Stimulated activated naive CD8-positive, alpha-beta T cell treated with anti-CD3 and anti-CD28 coated beads, Interleukin-15, Interleukin-2, amounts not matched to agents 100 ng/mL and 50 ng/mL, for 24 hours (primary cell): ENCODE results near the gene RRAS.
"Not testable (repeated sequence)": the region's sequence is repeated elsewhere in the genome, so short reads cannot be mapped to it uniquely, and the experiment has no call there.

Source experiments
- H3K27ac Mint-ChIP-seq: one replicate; pipeline ENCODE4 v1.8.0; 2021; ENCODE audit warnings: mild to moderate bottlenecking, mixed read lengths
- H3K27me3 Mint-ChIP-seq: one replicate; pipeline ENCODE4 v1.8.0; 2021; ENCODE audit warnings: mixed read lengths
- H3K36me3 Mint-ChIP-seq: one replicate; pipeline ENCODE4 v1.8.0; 2021; ENCODE audit warnings: low read depth, mixed read lengths
- H3K4me1 Mint-ChIP-seq: one replicate; pipeline ENCODE4 v1.8.0; 2021; ENCODE audit warnings: low read depth, mixed read lengths
- H3K4me3 Mint-ChIP-seq: one replicate; pipeline ENCODE4 v1.8.0; 2021; ENCODE audit warnings: mild to moderate bottlenecking, mixed read lengths
- H3K9me3 Mint-ChIP-seq: one replicate; pipeline ENCODE4 v1.8.0; 2021; ENCODE audit warnings: mixed read lengths

RRAS gene

DNA sequence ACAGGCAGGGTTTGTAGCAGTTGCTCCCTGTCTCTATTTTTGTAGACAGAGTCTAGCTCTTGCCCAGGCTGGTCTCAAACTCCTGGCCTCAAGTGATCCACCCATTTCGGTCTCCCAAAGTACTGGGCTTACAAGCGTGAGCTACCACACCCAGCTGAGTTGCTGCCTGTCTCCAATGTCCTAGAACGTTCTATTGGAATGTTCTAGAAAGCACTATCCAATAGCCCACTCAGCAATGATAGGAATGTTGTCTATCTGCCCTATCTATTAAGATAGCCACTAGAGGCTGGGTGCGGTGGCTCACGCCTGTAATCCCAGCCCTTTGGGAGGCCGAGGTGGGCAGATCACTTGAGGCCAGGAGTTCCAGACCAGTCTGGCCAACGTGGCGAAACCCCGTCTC, 6.7 kb downstream of the RRAS start:
- H3K9me3 Mint-ChIP-seq, H3K27me3 Mint-ChIP-seq, H3K27ac Mint-ChIP-seq, H3K4me3 Mint-ChIP-seq, H3K36me3 Mint-ChIP-seq, H3K4me1 Mint-ChIP-seq: not testable (repeated sequence)

DNA sequence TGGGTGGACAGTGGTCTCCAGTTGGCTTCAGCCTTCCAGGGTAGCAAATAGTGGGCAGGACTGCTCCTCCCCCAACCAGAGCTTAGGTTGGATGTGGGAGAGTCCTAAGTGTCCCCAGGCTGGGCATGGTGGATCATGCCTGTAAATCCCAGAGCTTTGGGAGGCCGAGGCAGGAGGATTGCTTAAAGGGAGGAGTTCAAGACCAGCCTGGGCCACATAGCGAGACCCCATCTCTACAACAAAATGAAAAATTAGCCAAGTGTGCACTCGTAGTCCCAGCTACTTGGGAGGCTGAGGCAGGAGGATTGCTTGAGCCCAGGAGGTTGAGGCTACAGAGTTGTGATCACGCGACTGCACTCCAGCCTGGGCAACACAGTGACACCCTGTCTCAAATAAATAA, 7.4 kb downstream of the RRAS start:
- Mint-ChIP-seq H3K27me3 (no peaks in the 10 kb centered on the region), H3K4me3 (no peak overlapping the region), H3K27ac (no peak overlapping the region), H3K36me3 (peaks cover 5% of the 10 kb centered on the region), H3K9me3 (no peaks in the 10 kb centered on the region), H3K4me1 (peaks cover under 1% of the 10 kb centered on the region)

DNA sequence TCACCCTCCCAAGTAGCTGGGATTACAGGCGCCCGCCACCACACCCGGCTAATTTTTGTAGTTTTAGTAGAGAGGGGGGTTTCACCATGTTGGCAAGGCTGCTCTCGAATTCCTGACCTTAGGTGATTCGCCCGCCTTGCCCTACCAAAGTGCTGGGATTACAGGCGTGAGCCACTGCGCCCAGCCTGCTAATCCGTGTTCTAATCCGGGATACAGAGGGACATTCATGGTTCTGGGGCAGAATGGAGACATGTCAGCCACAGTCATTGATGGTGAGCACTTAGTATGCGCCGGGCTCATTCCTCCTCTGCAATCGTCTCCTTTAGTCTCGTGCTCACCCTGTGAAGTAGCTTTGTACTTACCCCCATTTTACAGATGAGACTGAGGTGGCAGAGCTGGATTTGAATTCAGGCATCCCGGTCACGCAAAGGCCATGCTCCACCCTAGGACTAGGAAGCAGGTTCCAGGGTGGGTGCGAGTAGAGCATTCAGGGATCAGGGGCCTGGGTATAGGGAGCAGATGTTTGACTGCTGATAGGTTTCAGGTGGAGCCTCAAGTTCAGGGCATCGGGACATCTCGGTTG, 8.2 kb downstream of the RRAS start:
- Mint-ChIP-seq H3K36me3 (peaks cover 6% of the 10 kb centered on the region), H3K27ac (no peak overlapping the region), H3K4me3 (no peak overlapping the region), H3K9me3 (no peaks in the 10 kb centered on the region), H3K4me1 (no peaks in the 10 kb centered on the region), H3K27me3 (no peaks in the 10 kb centered on the region)

DNA sequence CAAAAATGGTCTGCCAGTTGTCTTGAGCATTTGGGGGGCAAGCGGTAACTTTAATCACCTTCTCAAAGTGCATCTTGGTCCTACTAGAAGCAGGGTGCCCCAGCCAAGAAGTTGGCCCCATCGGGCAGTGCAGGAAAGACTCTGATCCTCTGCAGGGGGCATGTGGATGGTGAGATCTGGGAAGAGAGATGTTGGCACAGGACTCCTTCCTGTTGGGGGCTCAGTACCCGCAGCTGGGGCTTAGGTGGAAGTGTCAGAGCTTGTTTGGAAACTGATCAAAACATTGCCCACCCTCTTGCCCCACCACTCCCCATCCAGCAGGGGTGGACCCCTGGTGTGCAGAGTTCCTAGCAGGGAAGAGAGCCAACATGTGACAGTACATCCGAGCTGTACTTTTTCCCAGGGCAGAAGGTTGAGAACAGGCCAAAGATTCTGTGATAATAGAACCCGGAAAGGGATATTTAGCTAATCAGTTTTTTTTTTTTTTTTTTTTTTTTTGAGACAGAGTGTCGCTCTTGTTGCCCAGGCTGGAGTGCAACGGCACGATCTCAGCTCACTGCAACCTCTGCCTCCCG, 8.8 kb downstream of the RRAS start:
- Mint-ChIP-seq H3K27ac (peak overlapping the region; percentile 0), H3K27me3 (no peaks in the 10 kb centered on the region), H3K4me3 (no peak overlapping the region), H3K9me3 (no peaks in the 10 kb centered on the region), H3K4me1 (no peaks in the 10 kb centered on the region), H3K36me3 (peaks cover 6% of the 10 kb centered on the region)

DNA sequence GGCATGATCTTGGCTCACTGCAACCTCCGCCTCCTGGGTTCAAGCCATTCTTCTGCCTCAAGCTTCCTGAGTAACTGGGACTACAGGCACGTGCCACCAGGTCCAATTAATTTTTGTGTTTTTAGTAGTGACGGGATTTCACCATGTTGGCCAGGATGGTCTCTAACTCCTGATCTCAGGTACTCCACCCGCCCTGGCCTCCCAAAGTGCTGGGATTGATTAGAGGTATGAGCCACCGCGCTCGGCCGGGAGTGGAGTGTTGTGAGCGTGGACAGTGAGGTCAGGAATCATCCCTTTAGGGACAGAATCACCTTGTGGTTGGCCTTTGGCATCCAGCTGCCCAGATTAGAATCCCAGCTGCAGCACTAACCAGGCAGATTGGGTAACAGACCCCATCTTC, 10.3 kb downstream of the RRAS start:
- Mint-ChIP-seq H3K36me3 (peaks cover 6% of the 10 kb centered on the region), H3K27ac (peak overlapping the region; percentile 50), H3K27me3 (no peaks in the 10 kb centered on the region), H3K9me3 (no peaks in the 10 kb centered on the region), H3K4me3 (no peak overlapping the region), H3K4me1 (no peaks in the 10 kb centered on the region)

DNA sequence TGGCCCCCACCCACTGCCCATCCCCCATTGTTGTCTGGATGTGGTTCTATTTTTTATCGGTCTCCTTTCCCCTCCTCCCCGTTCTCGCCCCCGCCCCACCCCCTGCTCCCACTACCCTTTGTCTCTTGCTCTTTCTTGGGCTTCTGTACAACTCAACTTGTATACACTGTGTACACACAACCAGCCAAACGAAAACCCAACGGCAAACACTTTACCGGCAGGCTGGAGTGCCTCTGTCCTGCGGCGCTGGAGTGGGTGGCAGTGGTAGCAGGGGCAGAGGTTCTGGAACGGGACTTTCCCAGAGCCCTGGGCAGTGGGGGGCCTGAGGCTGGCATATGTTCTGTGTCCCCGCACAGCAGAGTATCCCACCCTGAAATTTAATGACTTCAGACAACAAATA, 13.7 kb downstream of the RRAS start:
- H3K4me3 Mint-ChIP-seq: no peak overlapping the region
- no peaks in the 10 kb centered on the region for H3K9me3 Mint-ChIP-seq
- no peaks in the 10 kb centered on the region for H3K4me1 Mint-ChIP-seq
- no peak overlapping the region for H3K27ac Mint-ChIP-seq
- H3K36me3 Mint-ChIP-seq: peaks cover 6% of the 10 kb centered on the region
- H3K27me3 Mint-ChIP-seq: no peaks in the 10 kb centered on the region

DNA sequence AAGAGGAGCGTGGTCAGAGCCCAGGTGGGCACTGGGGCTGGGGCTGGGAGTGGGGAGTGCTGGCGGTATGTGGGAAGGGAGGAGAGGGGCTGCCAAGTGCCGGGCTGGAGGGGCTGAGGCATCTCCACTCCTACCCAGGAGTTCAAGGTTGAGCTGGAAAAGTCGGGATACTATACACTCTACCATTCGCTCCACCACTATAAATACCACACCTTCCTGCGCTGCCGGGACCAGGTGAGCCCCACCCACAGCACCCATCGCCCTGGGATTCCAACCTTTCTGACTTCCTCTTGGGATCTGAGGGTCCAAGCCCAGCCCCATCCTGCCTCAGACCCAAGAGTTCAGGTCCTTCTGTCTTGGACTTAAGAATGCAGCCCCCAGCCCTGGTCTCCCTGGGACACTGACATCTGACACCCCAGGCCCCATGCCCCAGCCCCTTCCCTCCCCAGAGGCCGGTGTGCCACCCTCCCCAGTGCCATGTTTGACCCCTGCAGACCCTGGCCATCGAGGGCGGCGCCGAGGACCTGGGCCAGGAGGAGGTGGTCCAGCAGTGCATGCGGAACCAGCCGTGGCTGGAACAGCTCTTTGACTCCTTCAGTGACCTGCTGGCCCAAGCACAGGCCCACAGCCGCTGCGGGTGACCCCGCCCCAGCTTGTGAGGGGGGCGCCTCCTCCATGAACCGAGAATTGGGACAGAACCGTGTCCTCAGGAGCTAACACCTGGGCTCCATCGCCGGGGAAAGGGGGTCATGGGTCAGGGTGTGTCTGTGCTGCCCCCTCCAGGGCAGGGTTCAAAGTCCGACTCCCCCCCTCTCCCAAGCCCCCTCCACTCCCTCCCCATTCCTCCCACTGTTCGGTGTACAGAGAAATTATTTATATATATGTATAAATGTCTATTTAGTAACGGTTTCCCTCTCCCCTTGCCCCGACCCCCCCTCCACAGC, 14.7 kb downstream of the RRAS start:
- Mint-ChIP-seq H3K4me3 (no peak overlapping the region), H3K9me3 (no peaks in the 10 kb centered on the region), H3K36me3 (peaks cover 6% of the 10 kb centered on the region), H3K4me1 (no peaks in the 10 kb centered on the region), H3K27me3 (no peaks in the 10 kb centered on the region), H3K27ac (no peak overlapping the region)

DNA sequence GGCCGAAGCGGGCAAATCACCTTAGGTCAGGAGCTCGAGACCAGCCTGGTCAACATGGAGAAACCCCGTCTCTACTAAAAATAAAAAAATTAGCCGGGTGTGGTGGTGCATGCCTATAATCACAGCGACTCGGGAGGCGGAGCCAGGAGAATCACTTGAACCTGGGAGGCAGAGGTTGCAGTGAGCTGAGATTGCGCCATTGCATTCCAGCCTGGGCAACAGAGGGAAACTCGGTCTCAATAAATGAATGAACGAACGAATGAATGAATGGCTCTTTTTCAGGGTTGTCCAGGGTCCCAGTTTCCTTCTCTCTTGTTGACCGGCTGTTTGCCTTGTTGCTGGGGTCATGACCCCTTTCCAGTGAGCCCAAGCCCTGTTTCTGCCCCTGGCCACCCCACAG, 22.1 kb downstream of the RRAS start:
- Mint-ChIP-seq H3K27ac (peak overlapping the region; percentile 11), H3K4me1 (peaks cover 19% of the 10 kb centered on the region), H3K36me3 (peaks cover 36% of the 10 kb centered on the region)
- H3K4me3 Mint-ChIP-seq, H3K27me3 Mint-ChIP-seq, H3K9me3 Mint-ChIP-seq: not testable (repeated sequence)

DNA sequence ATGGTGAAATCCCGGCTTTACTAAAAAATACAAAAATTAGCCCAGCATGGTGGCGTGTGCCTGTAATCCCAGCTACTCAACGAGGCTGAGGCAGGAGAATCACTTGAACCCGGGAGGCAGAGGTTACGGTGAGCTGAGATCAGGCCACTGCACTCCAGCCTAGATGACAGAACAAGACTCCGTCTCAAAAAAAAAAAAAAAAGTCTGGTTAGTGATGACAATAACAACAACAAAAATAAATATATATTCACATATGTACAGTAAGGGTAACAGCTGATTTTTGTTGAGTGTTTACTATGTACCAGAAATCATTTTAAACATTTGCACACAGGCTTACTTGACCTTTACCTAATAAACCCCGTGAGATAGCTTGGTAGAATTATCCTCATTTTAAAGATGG, 23.0 kb downstream of the RRAS start:
- peaks cover 36% of the 10 kb centered on the region for H3K36me3 Mint-ChIP-seq
- H3K9me3 Mint-ChIP-seq: no peaks in the 10 kb centered on the region
- H3K27ac Mint-ChIP-seq: no peak overlapping the region
- H3K27me3 Mint-ChIP-seq: no peaks in the 10 kb centered on the region
- no peak overlapping the region for H3K4me3 Mint-ChIP-seq
- peaks cover 23% of the 10 kb centered on the region for H3K4me1 Mint-ChIP-seq

DNA sequence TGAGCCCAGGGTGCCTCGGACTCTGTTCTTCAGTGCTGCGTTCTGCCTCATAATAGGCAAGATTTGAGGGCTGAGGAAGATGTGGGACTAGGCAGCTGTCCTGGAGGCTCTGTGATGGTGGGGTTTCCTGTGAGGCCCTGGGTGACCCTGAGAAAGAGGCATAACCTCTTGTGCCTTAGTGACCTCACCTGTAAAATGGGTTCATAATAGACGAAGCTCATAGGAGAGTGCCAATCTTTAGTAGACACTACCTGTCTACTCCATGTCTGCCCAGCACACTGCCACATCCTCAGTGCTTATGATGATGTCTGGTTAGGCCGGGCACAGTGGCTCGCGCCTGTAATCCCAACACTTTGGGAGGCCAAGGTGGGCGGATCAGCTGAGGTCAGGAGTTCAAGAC, 23.4 kb downstream of the RRAS start:
- Mint-ChIP-seq H3K36me3 (peaks cover 36% of the 10 kb centered on the region), H3K27ac (no peak overlapping the region), H3K4me1 (peaks cover 23% of the 10 kb centered on the region), H3K9me3 (no peaks in the 10 kb centered on the region), H3K4me3 (no peak overlapping the region), H3K27me3 (no peaks in the 10 kb centered on the region)

DNA sequence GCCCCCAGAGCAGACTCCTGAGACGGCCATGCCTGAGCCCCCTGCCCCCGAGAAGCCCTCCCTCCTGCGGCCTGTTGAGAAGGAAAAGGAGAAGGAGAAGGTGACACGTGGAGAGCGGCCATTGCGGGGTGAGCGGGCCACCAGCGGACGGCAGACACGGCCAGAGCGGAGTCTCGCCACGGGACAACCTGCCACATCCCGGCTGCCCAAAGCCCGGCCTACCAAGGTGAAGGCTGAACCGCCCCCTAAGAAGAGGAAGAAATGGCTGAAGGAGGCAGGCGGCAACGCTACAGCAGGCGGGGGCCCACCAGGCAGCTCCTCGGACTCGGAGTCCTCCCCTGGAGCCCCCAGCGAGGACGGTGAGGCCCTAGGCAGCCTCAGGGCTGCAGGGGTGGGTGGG, 24.1 kb downstream of the RRAS start:
- no peaks in the 10 kb centered on the region for H3K27me3 Mint-ChIP-seq
- H3K9me3 Mint-ChIP-seq: no peaks in the 10 kb centered on the region
- H3K36me3 Mint-ChIP-seq: peaks cover 36% of the 10 kb centered on the region
- no peak overlapping the region for H3K4me3 Mint-ChIP-seq
- H3K27ac Mint-ChIP-seq: no peak overlapping the region
- H3K4me1 Mint-ChIP-seq: peaks cover 23% of the 10 kb centered on the region

DNA sequence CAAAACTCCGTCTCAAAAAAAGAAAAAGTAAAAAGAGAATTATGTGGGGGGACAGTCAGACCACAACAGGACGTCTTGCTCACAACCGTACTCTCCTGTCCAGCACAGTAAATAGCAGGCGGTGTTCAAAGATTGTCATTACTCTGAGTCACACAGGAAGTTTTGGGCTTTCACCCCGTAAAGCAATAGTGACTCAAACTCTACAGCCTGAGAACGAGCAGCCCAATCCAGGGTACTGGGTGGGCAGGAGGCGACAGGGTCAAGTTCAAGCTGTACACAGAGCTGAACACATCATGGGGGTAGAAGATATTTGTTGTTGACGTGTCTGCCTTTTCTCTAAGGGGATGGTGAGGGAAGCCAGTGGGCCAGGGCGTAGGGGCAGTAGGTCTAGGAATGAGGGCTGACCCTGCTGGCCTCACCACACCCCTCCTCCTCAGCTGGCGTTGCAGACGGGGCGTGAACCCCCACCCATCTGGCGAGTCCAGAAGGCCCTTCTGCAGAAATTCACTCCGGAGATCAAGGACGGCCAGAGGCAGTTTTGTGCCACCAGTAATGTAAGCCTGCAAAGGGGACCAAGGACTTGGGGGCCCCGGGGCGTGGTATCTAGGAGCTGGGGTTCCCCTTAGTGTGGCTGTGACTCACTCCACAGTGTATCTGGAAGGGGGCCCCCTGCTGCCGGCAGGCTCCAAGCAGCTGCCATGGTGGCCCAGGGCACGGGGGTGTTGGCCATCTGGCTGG, 25.7 kb downstream of the RRAS start:
- Mint-ChIP-seq H3K27me3 (no peaks in the 10 kb centered on the region), H3K4me1 (peaks cover 23% of the 10 kb centered on the region), H3K36me3 (peaks cover 36% of the 10 kb centered on the region), H3K4me3 (peak overlapping the region; percentile 6), H3K9me3 (no peaks in the 10 kb centered on the region), H3K27ac (peak overlapping the region; percentile 73)

DNA sequence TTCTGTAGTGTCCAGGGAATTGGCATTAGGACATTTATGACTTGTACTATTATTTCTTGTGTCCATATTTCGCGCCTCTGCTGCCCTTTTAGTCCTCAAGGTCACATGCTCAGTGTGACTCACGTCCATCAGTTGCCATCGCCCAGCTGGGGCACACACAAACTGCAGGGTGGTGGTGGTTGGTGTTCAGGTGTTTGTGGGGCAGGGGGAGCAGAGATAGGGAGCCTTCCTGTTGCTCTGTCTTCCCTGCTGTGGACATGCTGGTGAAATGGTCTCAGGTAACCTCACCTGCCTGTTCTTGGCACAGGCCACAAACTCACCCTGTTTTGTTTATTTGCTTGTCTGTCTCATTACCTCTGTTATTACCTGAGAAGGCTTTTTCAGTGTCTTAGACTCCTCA, 26.6 kb downstream of the RRAS start:
- Mint-ChIP-seq H3K36me3 (peaks cover 35% of the 10 kb centered on the region), H3K4me1 (peaks cover 23% of the 10 kb centered on the region), H3K9me3 (no peaks in the 10 kb centered on the region), H3K4me3 (no peak overlapping the region), H3K27ac (no peak overlapping the region), H3K27me3 (no peaks in the 10 kb centered on the region)

DNA sequence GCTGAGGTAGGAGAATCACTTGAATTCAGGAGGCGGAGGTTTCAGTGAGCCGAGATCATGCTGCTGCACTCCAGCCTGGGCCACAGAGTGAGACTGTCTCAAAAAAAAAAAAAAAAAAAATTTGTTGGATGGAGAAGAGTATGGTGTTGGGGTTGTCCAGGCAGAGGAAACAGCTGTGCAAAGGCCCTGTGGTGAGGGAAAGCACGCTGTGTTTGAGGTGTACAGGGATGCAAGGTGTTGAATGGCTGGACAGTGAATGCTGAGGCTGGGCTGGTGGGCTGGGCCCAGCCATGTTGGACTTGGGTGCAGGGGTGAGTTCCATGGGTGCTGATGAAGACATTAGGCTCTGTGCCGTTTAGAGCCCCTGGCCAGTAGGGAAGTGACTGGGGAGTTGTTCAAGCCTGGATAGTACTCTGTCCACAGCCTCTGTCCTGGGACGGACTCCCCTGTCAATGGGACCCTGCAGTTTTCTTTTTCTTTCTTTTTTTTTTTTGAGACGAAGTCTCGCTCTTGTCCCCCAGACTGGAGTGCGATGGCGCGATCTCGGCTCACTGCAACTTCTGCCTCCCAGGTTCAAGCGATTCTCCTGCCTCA, 30.3 kb downstream of the RRAS start:
- peaks cover 7% of the 10 kb centered on the region for H3K36me3 Mint-ChIP-seq
- H3K4me1 Mint-ChIP-seq: peaks cover 21% of the 10 kb centered on the region
- H3K9me3 Mint-ChIP-seq: no peaks in the 10 kb centered on the region
- no peak overlapping the region for H3K27ac Mint-ChIP-seq
- H3K4me3 Mint-ChIP-seq: no peak overlapping the region
- no peaks in the 10 kb centered on the region for H3K27me3 Mint-ChIP-seq

DNA sequence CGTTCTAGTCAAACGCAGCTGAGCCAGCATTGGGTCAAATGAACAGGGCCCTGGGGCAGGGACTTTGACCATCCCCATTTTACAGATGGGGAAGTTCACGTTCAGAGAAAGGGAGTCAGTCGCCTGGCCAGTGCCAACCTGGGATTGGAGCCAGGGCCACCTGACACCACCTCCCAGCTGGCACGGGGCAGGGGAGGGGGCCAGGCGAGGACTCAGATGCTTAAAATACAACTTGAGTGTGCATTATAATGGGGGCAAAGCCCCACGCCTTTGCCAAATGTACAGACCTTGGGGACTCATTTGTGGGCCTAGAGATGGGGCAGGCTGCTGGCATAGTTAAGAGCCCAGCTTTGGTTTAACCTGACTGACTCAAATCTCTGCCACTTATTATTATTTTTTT, 34.3 kb downstream of the RRAS start:
- H3K27ac Mint-ChIP-seq: no peak overlapping the region
- peaks cover 6% of the 10 kb centered on the region for H3K4me1 Mint-ChIP-seq
- no peaks in the 10 kb centered on the region for H3K27me3 Mint-ChIP-seq
- H3K4me3 Mint-ChIP-seq: no peak overlapping the region
- peaks cover 14% of the 10 kb centered on the region for H3K36me3 Mint-ChIP-seq
- H3K9me3 Mint-ChIP-seq: no peaks in the 10 kb centered on the region
